ENCODE data around the gene PIEZO1. TPM values are rescaled to one million over a fixed set of nuclear protein-coding genes. Genes with fewer than 3 reads are reported as not detected.

PIEZO1 gene
- total RNA-seq, 1 experiment from 2014 or later, result 391 TPM

DNA sequence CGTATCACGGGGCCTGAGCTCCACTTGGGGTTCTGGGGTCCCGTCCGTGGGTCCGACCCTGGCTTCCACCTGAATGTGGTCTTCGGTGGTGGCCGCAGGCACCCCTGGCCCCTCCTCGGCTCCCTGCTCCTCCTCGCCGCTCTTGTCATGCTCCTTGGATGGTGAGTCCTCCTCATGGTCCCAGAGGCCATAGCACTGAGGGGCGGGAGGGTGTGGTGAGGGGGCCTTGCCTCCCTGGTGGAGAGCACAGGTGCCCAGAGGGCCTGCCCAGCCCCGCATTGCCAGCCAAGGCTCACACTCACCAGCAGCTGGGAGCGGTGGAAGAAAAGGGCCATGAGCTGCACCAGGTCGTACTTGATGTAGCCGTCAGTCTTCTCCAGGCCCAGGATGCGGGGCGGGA is 63.8 kb downstream of the PIEZO1 start:
- Histone ChIP-seq H3K27me3 (ENCODE audit: insufficient read depth, low read depth) (no peaks in the 10 kb centered on the region), H4K20me1 (ENCODE audit: insufficient read depth) (peaks cover 7% of the 10 kb centered on the region), H3K9me3 (ENCODE audit: insufficient read depth, low read depth) (no peaks in the 10 kb centered on the region), H3F3A (ENCODE audit: insufficient read depth, low read depth) (peaks cover 12% of the 10 kb centered on the region; the same call in 1 of the 2 replicates), H3K79me2 (ENCODE audit: low read depth) (no peaks in the 10 kb centered on the region), H3K9me2 (ENCODE audit: insufficient read depth) (no peaks in the 10 kb centered on the region), H3K36me3 (ENCODE audit: low read depth) (peaks cover 3% of the 10 kb centered on the region; the same call in 1 of the 2 replicates), H3K4me2 (no peak overlapping the region), H3K4me1 (replicated peaks; ENCODE audit: insufficient read depth) (no peaks in the 10 kb centered on the region), H3K4me3 (no peak overlapping the region), H3K27ac (no peak overlapping the region), H2AFZ (no peak overlapping the region)
- CTCF ChIA-PET, result no interaction called here
- no peak for TF ChIP-seq EZH2 (IDR thresholded peaks at IDR 0.05; ENCODE audit: low read depth)
- TF ChIP-seq, protein P1, sequence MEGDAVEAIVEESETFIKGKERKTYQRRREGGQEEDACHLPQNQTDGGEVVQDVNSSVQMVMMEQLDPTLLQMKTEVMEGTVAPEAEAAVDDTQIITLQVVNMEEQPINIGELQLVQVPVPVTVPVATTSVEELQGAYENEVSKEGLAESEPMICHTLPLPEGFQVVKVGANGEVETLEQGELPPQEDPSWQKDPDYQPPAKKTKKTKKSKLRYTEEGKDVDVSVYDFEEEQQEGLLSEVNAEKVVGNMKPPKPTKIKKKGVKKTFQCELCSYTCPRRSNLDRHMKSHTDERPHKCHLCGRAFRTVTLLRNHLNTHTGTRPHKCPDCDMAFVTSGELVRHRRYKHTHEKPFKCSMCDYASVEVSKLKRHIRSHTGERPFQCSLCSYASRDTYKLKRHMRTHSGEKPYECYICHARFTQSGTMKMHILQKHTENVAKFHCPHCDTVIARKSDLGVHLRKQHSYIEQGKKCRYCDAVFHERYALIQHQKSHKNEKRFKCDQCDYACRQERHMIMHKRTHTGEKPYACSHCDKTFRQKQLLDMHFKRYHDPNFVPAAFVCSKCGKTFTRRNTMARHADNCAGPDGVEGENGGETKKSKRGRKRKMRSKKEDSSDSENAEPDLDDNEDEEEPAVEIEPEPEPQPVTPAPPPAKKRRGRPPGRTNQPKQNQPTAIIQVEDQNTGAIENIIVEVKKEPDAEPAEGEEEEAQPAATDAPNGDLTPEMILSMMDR (conservative IDR thresholded peaks at IDR 0.05), result no peak
- DNase-seq, result no peak
- no TSS peak for BruUV-seq (replicated peaks)
- POLR2A ChIA-PET (ENCODE audit: unreplicated experiment), result no interaction called here
- intact Hi-C loops (cut with micrococcal nuclease; ENCODE audit: unreplicated experiment), result no loop called here

DNA sequence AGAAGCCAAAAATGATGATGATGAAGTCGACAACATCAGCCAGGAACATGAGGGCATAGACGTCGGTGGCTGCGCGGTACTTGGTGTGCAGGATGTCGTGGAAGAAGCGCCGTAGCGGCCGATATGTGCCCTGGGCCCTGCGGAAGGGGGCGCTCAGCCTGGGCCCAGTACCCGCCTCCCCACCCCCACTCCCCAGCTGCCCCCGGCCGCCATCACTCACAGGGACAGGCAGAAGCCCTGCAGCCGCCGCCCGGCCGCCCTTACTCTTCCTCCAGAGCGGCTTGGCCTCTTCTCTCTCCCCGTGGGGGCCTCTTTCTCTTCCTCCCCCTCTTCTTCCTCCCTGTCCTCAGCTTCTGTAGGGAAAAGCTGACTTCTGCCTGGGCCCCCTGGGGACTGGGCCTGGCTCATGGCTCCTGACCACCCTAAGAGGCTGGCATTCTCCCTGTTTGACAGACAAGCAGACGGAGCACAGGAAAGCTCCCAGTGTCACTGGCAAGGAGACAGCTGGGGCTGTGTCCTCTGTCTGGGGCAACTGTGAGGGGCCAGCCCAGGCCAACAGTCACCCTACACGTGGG is 64.5 kb downstream of the PIEZO1 start:
- Histone ChIP-seq H3K4me1 (replicated peaks; ENCODE audit: insufficient read depth) (no peaks in the 10 kb centered on the region), H3K9me2 (ENCODE audit: insufficient read depth) (no peaks in the 10 kb centered on the region), H3K27ac (no peak overlapping the region), H3K27me3 (ENCODE audit: insufficient read depth, low read depth) (no peaks in the 10 kb centered on the region), H3K4me3 (no peak overlapping the region), H3K4me2 (no peak overlapping the region), H3K36me3 (ENCODE audit: low read depth) (peaks cover 3% of the 10 kb centered on the region; the same call in 1 of the 2 replicates), H3K79me2 (ENCODE audit: low read depth) (no peaks in the 10 kb centered on the region), H4K20me1 (ENCODE audit: insufficient read depth) (peaks cover 7% of the 10 kb centered on the region), H3K9me3 (ENCODE audit: insufficient read depth, low read depth) (no peaks in the 10 kb centered on the region), H2AFZ (no peak overlapping the region), H3F3A (ENCODE audit: insufficient read depth, low read depth) (peaks cover 12% of the 10 kb centered on the region; the same call in 1 of the 2 replicates)
- CTCF ChIA-PET, result no interaction called here
- DNase-seq, result no peak
- intact Hi-C loops (cut with micrococcal nuclease; ENCODE audit: unreplicated experiment), result no loop called here
- no peak for TF ChIP-seq EZH2 (IDR thresholded peaks at IDR 0.05; ENCODE audit: low read depth)
- TF ChIP-seq, protein P1 (conservative IDR thresholded peaks at IDR 0.05), result no peak
- POLR2A ChIA-PET (ENCODE audit: unreplicated experiment), result no interaction called here
- no TSS peak for BruUV-seq (replicated peaks)

DNA sequence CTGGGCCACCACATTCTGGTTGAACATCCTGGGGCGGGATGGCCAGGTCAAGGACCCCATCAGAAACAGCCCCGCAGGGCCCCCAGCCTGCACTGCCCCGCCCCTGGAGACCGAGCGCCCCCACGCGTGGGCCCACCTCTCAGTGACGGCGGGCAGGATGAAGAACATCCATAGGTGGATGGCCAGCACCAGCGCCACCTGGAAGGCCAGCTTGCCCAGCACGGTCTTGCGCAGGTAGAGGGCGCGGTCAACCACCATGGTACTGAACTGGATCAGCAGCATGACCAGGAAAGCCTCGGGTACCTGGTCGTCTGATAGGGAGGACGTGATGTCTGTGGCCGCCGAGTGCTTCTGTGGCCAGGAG is 65.1 kb downstream of the PIEZO1 start:
- Histone ChIP-seq H2AFZ (no peak overlapping the region), H3K4me1 (replicated peaks; ENCODE audit: insufficient read depth) (no peaks in the 10 kb centered on the region), H3K36me3 (ENCODE audit: low read depth) (peaks cover 3% of the 10 kb centered on the region; the same call in 1 of the 2 replicates), H3F3A (ENCODE audit: insufficient read depth, low read depth) (peaks cover 14% of the 10 kb centered on the region; the same call in 1 of the 2 replicates), H3K4me2 (no peak overlapping the region), H3K27me3 (ENCODE audit: insufficient read depth, low read depth) (no peaks in the 10 kb centered on the region), H3K27ac (no peak overlapping the region), H4K20me1 (ENCODE audit: insufficient read depth) (peaks cover 7% of the 10 kb centered on the region), H3K4me3 (no peak overlapping the region), H3K9me2 (ENCODE audit: insufficient read depth) (no peaks in the 10 kb centered on the region), H3K79me2 (ENCODE audit: low read depth) (no peaks in the 10 kb centered on the region), H3K9me3 (ENCODE audit: insufficient read depth, low read depth) (no peaks in the 10 kb centered on the region)
- DNase-seq, result no peak
- CTCF ChIA-PET, result no interaction called here
- TF ChIP-seq EZH2 (IDR thresholded peaks at IDR 0.05; ENCODE audit: low read depth), result no peak
- TF ChIP-seq, protein P1 (conservative IDR thresholded peaks at IDR 0.05), result no peak
- BruUV-seq (replicated peaks), result no TSS peak
- POLR2A ChIA-PET (ENCODE audit: unreplicated experiment), result no interaction called here
- intact Hi-C loops (cut with micrococcal nuclease; ENCODE audit: unreplicated experiment), result no loop called here

Measured in PC-9 (cell line).